DMS79 (cell line): ENCODE measurements around the gene LDAH.

Experiments
- DNase-seq: peaks from one replicate; lab custom pipeline; 2025; lab: John Stamatoyannopoulos, UW

The LDAH gene

GRCh38 chr2:20781656-20782265 is 41.1 kb downstream of the LDAH start:
- no peak for DNase-seq

GRCh38 chr2:20771299-20771698 is 51.6 kb downstream of the LDAH start:
- DNase-seq = no peak

- DNase-seq = no peak
Observed at GRCh38 chr2:20766798-20767644, 55.9 kb downstream of the LDAH start.

- DNase-seq = no peak
Observed at GRCh38 chr2:20766213-20766612, 56.7 kb downstream of the LDAH start.

GRCh38 chr2:20762945-20763683 is 59.8 kb downstream of the LDAH start:
- no peak for DNase-seq

- DNase-seq = no peak
Observed at GRCh38 chr2:20759487-20759886, 63.4 kb downstream of the LDAH start.

- no peak for DNase-seq
Observed at GRCh38 chr2:20758997-20759396, 63.9 kb downstream of the LDAH start.

- DNase-seq = no peak
Observed at GRCh38 chr2:20757405-20758090, 65.4 kb downstream of the LDAH start.

GRCh38 chr2:20755132-20755800 is 67.6 kb downstream of the LDAH start:
- no peak for DNase-seq

- no peak for DNase-seq
Observed at GRCh38 chr2:20752293-20752692, 70.6 kb downstream of the LDAH start.

- no peak for DNase-seq
Observed at GRCh38 chr2:20747317-20747716, 75.6 kb downstream of the LDAH start.

- peak; percentile 62 for DNase-seq
Observed at GRCh38 chr2:20745924-20746555, 76.9 kb downstream of the LDAH start.

- no peak for DNase-seq
Observed at GRCh38 chr2:20744366-20745335, 78.2 kb downstream of the LDAH start.

GRCh38 chr2:20738772-20739171 is 84.1 kb downstream of the LDAH start:
- DNase-seq = no peak

GRCh38 chr2:20737505-20737904 is 85.4 kb downstream of the LDAH start:
- DNase-seq = no peak

- no peak for DNase-seq
Observed at GRCh38 chr2:20728114-20728758, 94.7 kb downstream of the LDAH start.

GRCh38 chr2:20726913-20727312 is 96.0 kb downstream of the LDAH start:
- DNase-seq = no peak

- DNase-seq = no peak
Observed at GRCh38 chr2:20725782-20726181, 97.1 kb downstream of the LDAH start.

GRCh38 chr2:20724500-20725053 is 98.3 kb downstream of the LDAH start:
- no peak for DNase-seq
